NCI-H748 treated with DMSO at 0.1 percent for 48 hours (cell line): ENCODE measurements around the gene SYNPO.

Experiments used
- DNase-seq: peaks from one replicate; lab custom pipeline; 2025; lab: John Stamatoyannopoulos, UW

SYNPO gene

DNA sequence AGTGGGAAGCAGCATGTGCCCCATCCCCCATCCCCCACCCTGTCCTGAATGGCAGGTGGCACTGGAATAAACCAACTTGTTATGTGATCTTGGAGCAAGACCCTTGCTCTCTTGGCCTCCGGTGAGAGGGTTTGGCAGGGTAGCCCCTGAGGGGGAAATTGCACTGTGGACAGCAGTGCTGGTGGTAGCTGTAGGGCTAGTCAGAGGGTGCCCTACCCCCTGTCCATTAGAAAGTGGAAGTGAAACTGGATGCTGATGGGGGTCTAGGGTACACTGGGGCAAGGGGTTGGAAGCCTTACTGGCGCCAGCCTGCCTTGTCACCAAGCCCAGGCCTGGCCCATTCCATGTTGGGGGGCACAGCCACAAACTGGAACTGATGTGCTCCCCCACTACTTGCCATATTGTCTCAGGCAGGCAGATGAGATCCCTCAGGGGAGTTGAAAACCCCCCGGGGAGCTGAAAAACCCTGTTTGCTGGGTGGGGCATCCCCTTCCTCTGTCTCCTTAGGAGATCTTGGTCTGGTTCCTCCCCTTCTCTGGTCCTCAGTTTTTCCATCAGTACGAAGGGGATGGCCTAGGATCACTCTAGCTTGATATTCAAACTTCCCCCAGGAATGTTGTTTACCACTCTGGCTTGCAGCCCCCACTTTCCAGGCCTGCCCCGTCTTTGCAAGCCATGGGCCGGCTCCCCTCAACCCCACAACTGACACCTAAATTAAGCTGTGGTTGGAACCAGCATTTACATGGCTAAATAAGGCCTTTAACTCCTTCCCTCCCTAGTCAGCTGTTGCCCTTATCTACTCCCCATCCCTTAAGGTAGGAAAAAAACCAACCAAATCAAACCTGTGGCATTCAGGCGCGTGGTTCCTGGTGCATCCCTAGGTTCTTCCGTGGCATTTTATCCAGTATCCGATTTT is 14.4 kb upstream of the SYNPO start:
- no peak for DNase-seq

DNA sequence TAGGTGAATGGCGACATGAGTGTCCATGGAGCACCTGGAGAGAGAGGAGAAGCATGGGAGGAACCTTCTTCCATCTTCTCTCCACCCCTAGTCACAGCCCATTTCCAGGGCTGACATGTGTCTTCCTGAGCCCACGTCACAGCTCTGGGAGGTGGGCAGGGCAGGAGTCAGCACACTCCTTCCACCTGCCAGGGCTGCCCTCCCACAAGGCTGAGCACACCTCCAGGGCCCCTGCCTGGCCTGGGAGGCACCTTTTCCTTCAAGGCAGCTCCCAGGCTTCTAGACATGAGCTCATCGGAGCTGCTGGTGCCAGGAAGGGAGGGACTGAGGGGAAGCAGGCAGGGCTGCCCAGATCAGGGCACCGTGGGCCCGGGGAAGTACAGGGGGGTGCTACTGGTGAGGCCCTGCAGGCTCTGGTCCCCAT is 13.6 kb upstream of the SYNPO start:
- no peak for DNase-seq

DNA sequence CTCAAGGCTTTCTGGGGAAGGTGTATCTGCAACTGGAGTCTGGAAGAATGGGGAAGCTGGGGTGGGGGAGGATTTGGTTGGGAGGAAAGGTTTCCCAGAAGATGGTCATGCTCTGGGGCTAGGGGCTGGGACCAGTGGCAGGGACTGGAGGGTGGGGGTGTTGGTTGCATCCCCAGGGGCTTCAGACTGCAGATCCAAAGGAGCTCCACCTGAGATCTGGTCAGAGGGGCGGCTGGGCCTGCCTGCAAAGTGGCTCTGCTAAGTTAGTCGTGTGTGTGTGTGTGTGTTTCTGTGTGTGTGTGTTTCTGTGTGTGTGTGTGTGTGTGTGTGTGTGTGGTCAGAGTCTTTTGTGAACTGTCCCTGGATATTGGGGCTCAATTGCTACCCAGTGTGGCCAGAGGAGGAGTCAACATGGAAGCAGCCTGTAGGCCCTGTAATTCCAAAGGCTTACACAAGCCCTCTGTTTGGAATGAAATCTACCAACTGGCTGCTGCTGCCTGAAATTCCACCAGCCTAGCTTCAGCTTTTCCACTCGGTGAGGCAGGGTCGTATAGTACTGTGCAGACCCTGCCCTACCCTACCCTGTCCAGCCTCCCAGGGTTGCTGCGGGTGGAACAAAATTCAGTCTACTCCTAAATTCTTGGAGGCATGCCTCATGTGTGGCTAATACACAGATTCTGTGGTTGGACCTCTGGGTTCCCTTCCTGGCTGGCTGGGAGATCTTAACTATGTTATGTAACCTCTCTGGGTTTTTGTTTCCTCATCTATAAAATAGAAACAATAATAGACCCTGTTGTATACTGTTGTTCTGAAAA is 12.5 kb upstream of the SYNPO start:
- DNase-seq = no peak

DNA sequence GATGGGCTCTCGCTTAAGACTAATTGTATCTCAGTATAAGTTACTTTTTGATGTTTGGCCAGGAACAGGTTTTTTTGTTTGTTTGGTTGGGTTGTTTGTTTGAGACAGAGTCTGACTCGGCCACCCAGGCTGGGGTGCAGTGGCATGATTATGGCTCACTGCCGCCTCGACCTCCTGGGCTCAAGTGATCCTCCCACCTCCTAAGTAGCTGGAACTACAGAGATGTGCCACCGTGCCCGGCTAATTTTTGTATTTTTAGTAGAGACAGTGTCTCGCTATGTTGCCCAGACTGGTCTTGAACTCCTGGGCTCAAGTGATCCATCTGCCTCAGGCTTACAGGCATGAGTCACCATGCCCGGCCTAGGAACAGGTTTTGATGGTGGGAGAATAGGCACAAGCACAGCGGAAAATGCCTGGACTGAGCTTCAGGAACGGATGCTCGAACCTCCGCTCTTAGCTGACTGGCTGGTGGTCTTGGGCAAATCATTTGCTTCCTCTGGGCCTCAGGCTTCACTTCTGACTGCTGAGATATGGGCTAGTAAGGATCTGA is 11.4 kb upstream of the SYNPO start:
- DNase-seq = no peak

DNA sequence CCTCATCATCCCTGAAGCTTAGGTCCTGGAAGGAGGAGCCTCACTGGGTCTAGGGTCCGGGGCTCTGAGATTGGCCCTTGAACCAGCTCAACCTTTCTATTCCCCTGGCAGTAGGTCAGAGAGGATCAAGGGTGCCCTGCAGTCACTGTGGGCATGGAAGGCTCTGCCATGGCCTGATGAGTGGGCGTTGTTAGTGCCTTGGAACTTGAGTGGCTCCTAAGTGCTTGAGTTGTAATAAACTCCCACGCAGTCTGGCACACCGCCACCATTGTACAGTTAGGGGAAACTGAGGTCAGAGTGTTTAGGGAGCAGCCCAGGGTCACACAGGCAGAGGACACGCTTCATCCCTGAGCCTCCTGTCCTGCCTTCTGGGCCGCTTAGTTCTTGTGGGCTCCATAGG is 10.4 kb upstream of the SYNPO start:
- no peak for DNase-seq

DNA sequence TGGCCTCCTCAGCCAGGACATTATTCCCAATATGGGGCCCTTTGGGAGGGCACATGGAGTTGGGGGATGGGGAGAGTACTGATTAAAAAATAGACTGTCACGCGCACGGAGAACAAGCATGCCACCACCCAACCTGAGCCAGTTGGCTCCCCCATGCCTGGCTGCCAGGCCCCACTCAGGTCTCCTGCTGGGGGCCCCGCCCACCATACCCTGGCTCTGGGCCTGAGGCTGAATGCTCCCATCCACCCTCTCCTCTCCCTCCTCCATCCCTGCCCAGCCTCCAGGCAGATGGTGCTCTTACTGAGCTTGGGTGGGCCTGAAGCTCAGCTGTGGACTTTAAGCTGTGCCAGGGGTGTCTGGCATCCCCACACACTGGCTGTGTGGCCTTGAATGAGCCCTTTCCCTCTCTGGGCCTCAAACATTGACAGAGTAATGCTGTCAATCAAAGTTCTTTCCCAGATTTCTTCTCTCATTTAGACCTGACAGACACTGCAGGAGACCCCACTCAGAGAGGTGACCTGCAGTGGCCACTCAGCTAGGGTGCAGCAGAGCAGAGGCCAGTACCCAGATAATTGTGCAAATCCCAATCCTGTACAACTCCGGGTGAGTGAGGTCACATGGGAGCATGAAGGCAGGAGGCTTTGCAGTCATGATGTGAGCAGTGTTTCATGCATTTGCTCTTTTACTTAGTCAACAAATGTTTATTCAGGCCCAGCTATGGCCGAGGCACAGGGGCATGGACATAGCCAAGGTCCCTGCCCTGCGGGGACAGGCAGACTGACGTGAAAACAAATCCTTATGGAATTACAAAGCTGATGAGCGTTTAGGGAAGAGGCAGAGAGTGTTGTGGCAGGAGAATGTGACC is 9.8 kb upstream of the SYNPO start:
- DNase-seq = no peak

DNA sequence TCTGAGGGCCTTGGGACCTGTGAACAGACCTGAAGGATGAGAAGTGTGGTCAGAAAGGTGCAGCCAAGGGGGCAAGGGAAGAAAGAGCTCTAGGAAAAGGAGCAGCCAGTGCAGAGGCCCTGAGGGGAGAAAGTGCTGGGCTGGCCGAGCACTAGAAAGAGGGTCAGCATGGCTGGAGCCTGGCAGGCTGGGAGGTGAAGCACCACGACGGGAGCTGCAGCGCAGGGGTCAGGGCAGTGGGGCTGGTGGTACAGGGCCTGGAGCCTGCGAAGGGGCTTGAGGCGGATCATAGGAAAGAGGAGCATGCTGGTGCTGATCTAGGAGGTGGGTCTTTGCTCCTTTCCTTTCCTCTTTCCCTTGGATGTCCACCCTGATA is 9.1 kb upstream of the SYNPO start:
- DNase-seq = no peak

DNA sequence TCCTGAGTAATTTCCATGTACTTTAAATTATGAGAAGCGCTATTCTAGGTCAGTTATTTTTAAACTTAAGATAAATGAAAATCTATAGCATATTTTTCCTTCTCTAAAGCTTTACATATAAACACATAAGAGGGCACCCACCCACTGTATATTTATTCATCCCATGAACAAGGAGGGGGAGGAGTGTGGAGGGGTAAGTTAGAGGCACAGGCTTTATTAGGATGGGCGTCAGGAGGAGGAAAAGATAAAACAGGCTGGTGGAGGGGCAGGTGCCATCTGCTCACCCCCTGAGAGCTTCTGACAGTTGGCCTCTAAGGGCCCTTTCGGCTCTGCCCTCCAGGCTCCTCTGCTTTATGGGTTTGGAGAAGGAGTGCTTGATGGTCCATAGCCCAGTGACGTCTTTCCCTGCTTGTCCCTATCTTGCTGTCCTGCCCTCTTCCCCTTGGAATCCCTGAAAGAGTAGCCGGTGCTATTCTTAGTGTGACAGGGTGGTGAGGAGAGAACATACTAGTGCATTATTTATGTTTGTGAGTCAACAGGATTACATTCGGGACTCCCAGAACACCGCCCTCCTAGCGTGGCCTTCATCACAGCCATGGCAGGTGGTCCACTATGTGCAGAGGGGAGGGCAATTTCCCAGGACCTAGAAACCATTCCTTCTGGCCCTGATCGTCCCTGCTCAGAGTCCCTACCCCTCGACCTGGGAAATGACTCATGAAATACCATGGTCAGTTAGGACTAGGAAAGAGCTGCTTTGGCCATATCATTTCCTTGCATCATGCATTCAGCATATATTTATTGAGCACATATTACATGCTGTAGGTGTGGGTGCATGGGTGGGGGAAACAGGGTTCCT is 7.9 kb upstream of the SYNPO start:
- no peak for DNase-seq

DNA sequence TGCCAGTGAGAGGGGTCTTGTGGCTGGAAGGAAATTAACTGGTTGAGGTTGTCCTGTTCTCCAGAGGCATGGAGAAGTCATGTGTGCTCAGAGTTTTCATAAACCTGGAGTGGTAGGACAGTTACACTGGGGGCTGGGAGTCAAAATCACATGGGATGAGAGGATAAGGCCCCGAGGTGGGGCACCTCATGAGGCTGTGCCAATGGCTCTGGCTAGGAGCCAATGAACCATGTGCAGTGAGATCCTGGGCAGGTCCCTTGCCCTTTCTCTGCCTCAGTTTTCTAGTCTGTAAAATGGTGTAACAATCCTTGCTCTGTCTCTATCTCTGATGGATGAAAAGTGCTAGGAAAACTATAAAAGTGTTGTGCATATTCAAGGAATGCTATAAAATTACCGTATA is 7.0 kb upstream of the SYNPO start:
- no peak for DNase-seq

DNA sequence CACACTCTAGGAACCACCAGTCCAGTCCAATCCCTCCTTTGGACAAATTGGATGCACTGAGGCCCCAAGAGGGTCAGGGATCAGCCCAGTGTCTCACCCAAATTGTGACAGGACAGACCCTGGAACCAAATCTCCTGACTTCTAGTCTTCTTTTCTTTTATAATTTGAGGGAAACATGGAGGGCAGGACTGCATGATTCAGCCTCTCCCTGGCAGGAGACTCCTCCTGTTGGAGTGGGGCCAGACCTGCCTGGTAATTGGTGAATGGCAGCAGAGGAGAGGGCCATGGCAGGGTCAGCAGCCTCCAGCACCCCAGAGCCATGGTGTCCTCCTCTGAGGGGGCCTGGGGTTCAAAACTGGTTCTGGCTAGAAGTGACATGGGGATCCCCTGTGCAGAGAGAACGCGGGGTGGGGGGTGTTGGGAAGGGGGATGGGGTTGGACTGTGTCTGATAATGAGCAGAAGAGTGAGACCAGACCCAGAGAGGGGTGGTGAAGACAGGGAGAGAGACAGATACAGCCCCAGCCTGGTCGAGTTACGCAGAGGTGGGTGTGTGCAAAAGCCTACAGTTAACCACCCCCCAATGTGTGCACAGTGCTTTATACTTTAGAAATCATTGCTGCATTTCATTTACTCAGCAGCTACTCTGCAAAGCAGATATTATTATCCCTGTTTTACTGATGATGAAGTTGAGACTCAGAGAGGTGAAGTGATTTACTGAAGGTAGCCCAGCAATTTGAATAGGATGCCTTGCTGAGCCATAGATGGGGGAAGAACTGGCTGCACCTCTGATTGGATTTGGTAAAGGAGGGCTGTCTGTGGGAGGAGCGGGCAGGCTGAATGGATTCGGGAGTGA is 3.8 kb upstream of the SYNPO start:
- DNase-seq = no peak

DNA sequence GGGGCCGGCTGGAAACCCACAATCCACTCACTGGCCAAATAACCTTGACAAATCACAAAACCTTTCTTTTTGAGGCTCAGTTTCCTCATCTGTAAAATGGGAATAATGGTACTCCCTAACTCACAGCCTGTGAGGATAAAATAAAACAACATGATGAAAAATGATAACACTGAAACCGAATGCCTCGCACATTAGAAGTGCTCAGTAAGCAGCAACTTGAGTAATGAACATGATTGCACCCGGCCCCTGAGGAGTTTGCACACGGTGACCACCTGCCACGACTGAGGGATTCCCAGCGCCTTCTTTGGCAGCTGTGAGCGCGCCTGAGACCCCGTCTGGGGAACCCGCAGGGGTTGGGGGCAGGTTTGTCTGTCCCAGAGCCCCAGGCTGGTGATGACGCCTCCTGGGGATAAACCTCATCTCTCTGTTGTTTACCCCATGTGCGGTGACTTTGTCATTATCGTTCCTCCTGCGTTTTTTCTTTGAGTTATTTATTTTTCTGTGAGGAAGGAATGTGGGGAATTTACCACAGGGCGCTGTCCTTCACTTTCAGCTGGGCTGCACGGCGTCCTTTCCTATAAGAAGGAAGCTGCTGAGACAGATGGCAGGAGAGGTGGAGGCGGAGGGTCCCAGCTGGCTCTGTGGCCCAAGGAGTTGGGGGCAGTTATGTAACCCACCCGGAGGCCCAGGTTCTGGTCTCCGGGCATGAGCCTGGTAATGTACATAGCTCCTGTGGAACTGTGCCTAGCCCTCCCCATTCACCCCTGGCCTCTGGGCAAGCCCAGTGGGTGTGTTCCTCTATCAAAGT is 3.0 kb upstream of the SYNPO start:
- no peak for DNase-seq

DNA sequence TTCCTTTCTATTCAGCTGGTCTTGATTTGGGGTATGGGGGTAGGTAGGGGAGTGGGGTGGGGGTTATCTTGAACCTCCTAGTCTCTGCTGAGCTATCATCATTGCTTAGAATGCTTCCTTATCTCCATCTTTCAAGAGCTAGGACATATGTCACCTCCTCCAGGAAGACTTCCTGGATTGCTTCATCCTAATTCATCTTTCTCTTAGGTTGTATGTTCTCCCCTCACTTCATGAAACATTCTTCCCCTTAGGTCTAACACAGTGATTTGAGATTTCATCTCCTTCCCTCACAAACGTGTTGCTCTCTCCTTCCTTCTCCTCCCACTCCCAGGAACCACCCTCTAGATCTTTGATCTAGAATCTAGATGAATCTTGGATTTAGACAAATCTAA is 2.4 kb upstream of the SYNPO start:
- DNase-seq = no peak

DNA sequence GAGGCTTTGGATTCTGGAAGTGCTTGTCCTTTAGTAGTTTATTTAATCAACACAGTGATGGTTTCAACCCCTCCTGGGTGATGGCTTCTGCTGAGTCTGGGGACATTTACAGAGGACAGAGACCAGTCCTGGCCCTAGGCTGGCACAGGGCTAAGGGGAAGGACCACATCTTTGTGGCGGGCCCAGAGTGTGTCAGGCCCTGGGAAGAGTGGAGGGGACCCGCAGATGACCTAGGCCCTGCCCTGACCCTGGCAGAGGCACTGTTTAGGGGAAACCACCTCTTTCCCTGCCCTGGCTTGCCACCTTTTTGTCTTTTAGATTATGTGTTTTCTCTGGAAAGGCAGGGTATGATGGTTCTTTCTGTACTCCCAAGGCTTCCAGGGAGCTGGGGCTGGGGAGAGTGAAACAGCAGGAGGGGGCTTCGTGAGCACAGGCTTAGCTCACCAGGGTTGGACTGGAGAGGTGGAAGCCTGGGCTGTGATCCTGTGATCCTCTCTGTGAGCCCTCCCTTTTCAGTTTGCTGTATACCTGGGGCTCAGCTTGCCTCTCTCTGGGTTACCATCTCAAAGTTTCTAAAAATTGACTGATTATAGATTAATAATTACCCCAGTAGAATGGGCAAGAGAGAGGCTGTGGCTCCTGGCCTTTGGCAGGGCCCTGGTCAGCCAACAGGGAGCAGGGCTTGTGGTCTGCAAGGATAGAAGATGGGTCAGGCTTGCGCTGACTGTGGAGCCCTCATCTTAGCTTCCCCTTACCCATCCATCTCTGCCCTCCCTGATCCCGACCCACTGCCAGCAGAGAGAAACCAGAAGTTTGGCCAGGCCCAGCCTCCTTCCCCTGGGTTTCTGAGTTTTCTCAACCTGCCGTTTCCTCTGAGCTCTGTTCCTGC is 1.7 kb upstream of the SYNPO start:
- DNase-seq = no peak

DNA sequence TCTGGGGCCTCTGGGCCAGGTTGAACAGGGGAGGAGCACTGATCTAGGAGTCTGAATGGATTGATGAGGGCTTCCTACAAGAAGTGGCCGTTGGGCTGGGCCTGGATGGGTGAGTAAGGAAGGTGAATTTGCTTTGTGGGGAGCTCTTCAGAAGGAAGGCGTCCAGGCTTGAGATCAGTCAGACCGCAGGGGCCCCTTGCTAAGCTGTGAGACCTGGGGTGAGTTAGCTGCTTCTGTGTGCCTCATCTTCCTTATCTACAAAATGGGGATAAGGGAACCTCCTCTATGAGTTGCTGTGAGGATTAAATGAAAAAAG is 1.1 kb upstream of the SYNPO start:
- no peak for DNase-seq

DNA sequence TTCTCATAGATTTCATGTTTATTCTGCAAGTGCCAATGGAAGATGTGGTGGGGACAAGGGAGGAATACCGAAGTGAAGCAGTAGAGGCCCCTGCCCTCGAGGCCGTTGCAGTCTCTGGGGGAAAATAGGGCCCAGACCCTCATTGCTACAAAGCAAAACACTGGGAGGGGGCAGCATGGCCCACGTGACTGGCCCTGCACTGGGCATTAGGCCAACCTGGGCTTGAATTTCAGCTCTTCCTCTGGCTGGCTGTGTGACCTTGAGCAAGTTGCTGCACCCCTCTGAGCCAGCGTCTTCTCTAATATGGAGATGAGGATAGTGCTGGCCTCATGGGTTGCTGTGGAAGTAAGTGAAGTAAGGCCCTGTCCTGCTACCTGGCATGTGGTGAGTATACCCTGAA is 709 bp upstream of the SYNPO start:
- DNase-seq = no peak

DNA sequence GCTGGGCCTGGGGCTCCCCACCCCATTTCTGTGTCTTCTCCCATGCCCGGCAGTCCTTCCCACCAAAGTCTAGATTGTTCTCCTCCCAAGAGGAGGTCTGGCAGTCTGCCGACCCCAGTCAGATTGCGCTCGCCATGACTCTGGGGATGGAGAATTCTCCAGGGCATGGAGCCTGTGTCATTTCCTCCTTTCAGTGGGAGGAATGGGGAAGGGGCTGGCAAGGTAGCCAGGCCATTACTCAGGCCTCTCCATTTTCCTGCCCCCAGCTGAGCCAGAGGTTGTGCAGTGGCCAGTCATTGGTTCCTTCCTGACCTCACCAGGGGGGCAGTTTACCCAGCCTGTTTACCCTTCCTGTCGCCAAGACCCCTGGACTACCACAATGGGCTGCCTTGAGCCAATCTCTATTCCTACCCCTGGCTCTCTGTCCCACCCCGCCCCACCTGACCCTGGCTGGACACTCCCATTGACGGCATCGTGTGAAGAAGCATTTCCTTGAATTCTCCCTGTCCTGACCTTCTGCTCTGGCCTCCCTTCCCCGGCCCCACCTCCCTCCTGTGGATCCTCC is 628 bp downstream of the SYNPO start:
- no peak for DNase-seq

DNA sequence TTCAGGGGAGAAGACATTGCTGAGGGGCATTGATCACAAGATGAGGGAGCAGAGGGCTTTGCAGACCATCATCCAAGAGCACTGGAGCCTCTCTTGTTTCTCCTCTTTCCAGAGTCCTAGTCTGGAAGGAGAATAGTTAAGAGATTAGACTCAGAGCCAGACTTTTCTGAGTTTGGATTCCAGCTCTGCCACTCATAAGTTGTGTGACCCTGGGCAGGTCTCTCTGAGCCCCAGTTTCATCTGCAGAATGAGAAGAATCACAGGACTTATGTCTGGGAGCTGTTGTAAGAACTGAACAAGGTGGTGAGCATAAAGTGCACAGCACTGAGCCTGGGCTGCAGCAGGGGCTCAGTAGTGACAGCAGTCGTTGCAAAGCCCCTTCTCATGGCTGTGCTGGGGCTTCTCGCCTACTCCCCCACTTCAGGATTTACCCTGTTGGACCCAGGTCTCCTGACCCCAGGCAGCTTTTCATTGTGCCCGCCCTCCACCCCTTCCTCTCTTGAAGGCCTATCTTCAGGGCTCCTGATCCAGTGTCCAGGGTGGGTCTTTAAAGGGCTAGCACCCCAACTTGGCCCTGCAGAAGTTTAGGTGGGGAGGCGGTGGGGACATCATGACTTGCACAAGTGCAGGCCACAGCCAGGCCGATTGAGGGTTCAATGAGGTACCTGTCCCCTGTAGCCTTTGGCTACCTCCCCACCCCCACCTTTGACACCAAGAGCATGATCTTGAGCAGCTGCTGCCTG is 1.5 kb downstream of the SYNPO start:
- DNase-seq = no peak
